ENCODE results near the gene TTC32. TPM values are rescaled to one million over a fixed set of nuclear protein-coding genes. Genes with fewer than 3 reads are reported as not detected.
A peak's percentile ranks its signal among the peaks of the same experiment; 100 is the strongest.

The TTC32 gene
- total RNA-seq, 2 donors from 2014 or later: 16.6 to 20.6 TPM

DNA sequence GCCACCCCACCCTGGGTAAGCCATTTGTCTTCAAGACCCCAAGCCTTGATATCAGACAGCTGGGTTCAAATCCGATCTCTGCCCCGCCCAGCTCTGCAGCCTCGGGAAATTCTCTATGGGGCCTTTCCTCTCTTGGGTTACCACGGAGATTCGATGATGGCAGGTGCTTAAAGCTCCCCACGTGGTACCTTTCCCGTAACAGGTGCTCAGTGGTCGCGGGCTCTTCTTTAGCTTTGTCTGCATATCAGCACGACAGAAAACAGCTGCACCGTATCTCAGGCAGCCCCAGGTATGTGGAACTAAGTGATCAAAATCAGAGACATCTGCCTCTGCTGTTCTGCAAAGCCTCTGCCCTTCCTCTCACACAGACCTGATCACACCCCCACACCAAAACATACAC is 37.4 kb downstream of the TTC32 start:
- Histone ChIP-seq H3K36me3 (no peaks in the 10 kb centered on the region), H3K27me3 (replicated peaks; ENCODE audit: insufficient read depth) (no peaks in the 10 kb centered on the region), H3K9me3 (no peaks in the 10 kb centered on the region), H3K4me1 (replicated peaks) (no peaks in the 10 kb centered on the region), H3K27ac (no peak overlapping the region), H3K4me3 (no peak overlapping the region)
- 88% methylated on average over 11 of the region's 11 CpGs for WGBS
- DNase-seq (ENCODE audit: low spot score): no peak
- no peak for TF ChIP-seq POLR2A (IDR thresholded peaks at IDR 0.05)
- TF ChIP-seq POLR2AphosphoS5 (IDR thresholded peaks at IDR 0.05): no peak
- TF ChIP-seq, protein P1, sequence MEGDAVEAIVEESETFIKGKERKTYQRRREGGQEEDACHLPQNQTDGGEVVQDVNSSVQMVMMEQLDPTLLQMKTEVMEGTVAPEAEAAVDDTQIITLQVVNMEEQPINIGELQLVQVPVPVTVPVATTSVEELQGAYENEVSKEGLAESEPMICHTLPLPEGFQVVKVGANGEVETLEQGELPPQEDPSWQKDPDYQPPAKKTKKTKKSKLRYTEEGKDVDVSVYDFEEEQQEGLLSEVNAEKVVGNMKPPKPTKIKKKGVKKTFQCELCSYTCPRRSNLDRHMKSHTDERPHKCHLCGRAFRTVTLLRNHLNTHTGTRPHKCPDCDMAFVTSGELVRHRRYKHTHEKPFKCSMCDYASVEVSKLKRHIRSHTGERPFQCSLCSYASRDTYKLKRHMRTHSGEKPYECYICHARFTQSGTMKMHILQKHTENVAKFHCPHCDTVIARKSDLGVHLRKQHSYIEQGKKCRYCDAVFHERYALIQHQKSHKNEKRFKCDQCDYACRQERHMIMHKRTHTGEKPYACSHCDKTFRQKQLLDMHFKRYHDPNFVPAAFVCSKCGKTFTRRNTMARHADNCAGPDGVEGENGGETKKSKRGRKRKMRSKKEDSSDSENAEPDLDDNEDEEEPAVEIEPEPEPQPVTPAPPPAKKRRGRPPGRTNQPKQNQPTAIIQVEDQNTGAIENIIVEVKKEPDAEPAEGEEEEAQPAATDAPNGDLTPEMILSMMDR (IDR thresholded peaks at IDR 0.05): no peak
- intact Hi-C loops (cut with DNase I): loop anchor here (5.0 to 10.0 kb wide), 6 partner anchors 507 to 1430 kb away; partner anchors contain the start of gene OSR1

DNA sequence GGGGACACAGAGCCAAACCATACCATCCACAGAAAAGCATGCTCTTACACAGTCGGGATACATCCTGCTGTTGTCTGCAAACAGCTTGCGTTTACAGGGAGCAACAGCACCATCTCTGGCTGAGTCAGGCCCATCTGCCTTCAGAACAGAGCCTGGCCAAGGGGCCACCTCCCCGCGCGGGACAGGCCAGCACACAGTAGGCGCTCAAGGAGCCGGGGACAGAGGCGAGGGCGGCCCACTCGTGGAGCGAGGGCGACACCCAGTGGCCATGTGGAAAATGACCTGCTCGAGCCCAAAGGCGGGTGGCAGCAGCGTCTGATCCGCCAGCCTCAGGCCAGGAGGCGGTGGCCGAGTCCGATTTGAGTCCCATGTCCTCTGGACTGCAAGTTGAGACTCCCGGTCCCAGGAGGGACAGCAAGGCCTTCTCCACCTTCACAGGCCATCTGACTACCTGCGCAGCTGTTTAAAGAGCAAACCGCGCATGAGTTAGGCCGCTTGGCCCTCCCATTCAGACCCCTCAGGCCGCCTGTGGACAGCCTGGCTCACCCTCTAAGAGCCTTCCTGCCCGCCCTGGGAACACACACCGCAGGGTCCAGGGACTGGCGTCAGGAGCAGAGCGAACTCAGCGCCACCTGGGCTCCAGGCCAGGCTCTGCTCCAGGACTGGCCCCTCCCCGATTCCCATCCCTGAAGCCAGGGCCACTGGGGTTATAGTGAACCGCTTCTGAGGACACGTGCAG is 38.3 kb downstream of the TTC32 start:
- no peaks in the 10 kb centered on the region for H3K36me3 ChIP-seq
- no peak overlapping the region for H3K4me3 ChIP-seq
- peak; percentile 44 for DNase-seq (ENCODE audit: low spot score)
- H3K4me1 ChIP-seq (replicated peaks): no peaks in the 10 kb centered on the region
- H3K27me3 ChIP-seq (replicated peaks; ENCODE audit: insufficient read depth): no peaks in the 10 kb centered on the region
- no peaks in the 10 kb centered on the region for H3K9me3 ChIP-seq
- no peak for TF ChIP-seq POLR2A (IDR thresholded peaks at IDR 0.05)
- TF ChIP-seq, protein P1 (IDR thresholded peaks at IDR 0.05): peak; percentile 79 to 96 (median 92)
- TF ChIP-seq POLR2AphosphoS5 (IDR thresholded peaks at IDR 0.05): no peak
- intact Hi-C loops (cut with DNase I): loop anchor here (5.0 to 10.0 kb wide), 6 partner anchors 506 to 1429 kb away; partner anchors contain the start of gene OSR1
- H3K27ac ChIP-seq: no peak overlapping the region
- WGBS: 18% methylated on average over 33 of the region's 33 CpGs

DNA sequence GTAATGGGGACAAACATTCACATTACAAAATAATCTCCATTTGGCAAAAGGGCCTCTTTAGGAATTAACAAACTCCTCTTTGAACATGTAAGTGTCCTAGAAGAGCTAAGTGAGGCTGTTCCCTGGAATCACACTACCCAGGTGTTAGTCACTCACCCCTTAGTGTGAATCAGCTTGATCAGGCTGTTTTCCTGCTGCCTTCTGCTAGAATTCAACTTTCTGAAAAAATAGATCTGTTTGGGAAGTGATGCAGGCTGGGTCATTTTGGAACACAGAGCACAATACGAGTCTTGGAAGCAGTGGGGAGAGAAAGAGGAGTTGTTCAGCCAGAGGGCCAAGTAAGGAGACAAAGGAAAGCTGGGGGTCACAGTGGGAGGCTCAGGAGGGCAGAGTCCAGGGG is 40.0 kb downstream of the TTC32 start:
- no peaks in the 10 kb centered on the region for H3K36me3 ChIP-seq
- no peaks in the 10 kb centered on the region for H3K27me3 ChIP-seq (replicated peaks; ENCODE audit: insufficient read depth)
- H3K4me1 ChIP-seq (replicated peaks): no peaks in the 10 kb centered on the region
- DNase-seq (ENCODE audit: low spot score): no peak
- no peak for TF ChIP-seq POLR2AphosphoS5 (IDR thresholded peaks at IDR 0.05)
- TF ChIP-seq POLR2A (IDR thresholded peaks at IDR 0.05): no peak
- TF ChIP-seq, protein P1 (IDR thresholded peaks at IDR 0.05): no peak
- intact Hi-C loops (cut with DNase I): loop anchor here (5.0 to 10.0 kb wide), 6 partner anchors 505 to 1427 kb away; partner anchors contain the start of gene OSR1
- WGBS: 52% methylated on average over 1 of the region's 1 CpG
- no peak overlapping the region for H3K4me3 ChIP-seq
- H3K27ac ChIP-seq: no peak overlapping the region
- no peaks in the 10 kb centered on the region for H3K9me3 ChIP-seq

DNA sequence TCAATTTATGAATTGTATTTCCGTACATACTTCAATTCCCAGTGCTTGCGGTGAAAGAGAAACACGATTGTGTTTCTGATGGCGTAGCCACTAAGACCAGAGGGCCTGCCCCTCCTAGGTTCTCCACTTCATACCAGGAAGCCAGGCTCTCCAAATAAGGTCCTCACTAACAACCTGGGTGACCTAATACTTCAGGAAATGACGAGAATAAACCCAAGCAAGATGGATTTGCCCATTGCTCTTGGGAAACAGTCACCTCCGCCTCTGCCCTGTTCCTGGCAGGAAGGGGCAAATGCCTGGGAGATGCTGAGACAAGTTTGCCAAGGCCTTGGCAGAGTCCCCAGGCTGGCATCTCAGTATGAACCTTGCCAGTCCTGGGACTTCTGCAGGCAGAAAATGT is 41.8 kb downstream of the TTC32 start:
- Histone ChIP-seq H3K4me1 (replicated peaks) (no peaks in the 10 kb centered on the region), H3K9me3 (no peaks in the 10 kb centered on the region), H3K4me3 (no peak overlapping the region), H3K27me3 (replicated peaks; ENCODE audit: insufficient read depth) (no peaks in the 10 kb centered on the region), H3K36me3 (no peaks in the 10 kb centered on the region), H3K27ac (no peak overlapping the region)
- 62% methylated on average over 6 of the region's 6 CpGs for WGBS
- peak; percentile 76 for DNase-seq (ENCODE audit: low spot score)
- TF ChIP-seq POLR2A (IDR thresholded peaks at IDR 0.05) (no peak), POLR2AphosphoS5 (IDR thresholded peaks at IDR 0.05) (peak; percentile 79)
- TF ChIP-seq, protein P1 (IDR thresholded peaks at IDR 0.05): no peak
- intact Hi-C loops (cut with DNase I): loop anchor here (5.0 to 10.0 kb wide), 6 partner anchors 503 to 1425 kb away; partner anchors contain the start of gene OSR1

DNA sequence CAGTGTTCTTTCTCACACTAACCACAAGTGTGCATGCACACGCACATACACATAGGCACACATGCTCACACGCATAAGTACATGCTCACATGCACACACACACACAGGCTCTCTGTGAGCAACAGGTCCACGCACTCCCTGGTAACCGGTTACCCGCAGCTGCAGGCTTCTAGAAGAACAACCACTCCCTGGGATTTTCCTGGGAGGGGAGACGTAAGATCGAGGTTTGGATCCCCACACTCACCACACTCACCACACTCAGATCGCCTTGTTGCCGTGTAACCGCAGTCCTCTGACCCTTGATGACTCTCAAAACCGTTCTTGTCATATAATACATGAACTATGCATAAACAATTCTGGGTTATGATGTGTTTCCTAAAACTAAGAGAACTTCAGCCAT is 42.2 kb downstream of the TTC32 start:
- H3K9me3 ChIP-seq: no peaks in the 10 kb centered on the region
- H3K4me3 ChIP-seq: no peak overlapping the region
- no peaks in the 10 kb centered on the region for H3K27me3 ChIP-seq (replicated peaks; ENCODE audit: insufficient read depth)
- TF ChIP-seq, protein P1 (IDR thresholded peaks at IDR 0.05): no peak
- no peak for TF ChIP-seq POLR2A (IDR thresholded peaks at IDR 0.05)
- no peak for TF ChIP-seq POLR2AphosphoS5 (IDR thresholded peaks at IDR 0.05)
- no peaks in the 10 kb centered on the region for H3K36me3 ChIP-seq
- H3K27ac ChIP-seq: no peak overlapping the region
- no peak for DNase-seq (ENCODE audit: low spot score)
- 92% methylated on average over 11 of the region's 11 CpGs for WGBS
- no peaks in the 10 kb centered on the region for H3K4me1 ChIP-seq (replicated peaks)
- intact Hi-C loops (cut with DNase I): loop anchor here (5.0 kb wide), 1 partner anchor 57 kb away; no protein-coding TSS in a partner anchor

Data from prostate gland (tissue), 2 donors.